ENCODE measurements around the gene CXCR6. TPM values are rescaled to one million over a fixed set of nuclear protein-coding genes. Genes with fewer than 3 reads are reported as not detected.

The CXCR6 gene
- total and polyA plus RNA-seq, 7 donors = 0.36 to 3.3 (median 0.72) TPM; not detected in 3

DNA sequence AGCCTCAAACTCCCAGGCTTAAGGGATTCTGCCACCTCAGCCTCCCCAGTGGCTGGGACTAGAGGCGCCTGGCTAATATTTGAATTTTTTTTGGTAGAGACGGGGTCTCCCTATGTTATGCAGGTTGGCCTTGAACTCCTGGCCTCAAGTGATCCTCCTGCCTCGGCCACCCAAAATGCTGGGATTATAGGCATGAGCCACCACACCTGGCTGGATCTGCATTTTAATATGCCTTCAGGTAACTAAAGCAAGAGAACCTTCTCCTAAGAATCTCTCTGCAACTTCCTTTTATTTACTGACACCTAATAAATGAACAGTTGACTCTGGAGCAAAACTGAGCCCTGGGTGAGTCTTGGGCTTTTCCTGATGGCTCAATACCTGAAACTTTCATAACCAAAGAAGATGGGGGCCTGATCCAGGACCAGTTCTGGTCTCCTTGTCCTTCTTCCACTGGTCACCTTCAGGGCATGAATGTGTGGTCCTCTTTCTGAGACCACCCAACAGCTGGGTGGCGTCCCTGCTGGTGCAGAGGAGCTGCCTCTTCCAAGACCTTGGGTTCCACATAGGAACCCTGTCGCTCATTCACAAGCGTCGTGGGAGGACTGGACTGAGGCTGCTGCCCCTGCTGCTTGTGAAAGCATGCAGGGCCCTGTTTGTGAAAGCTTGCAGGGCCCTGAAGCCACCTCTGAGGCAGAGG, 28.8 kb upstream of the CXCR6 start:
- no peaks in the 10 kb centered on the region for H3K9me3 ChIP-seq
- H3K36me3 ChIP-seq = peaks cover 0 to 21% (median 4%) of the 10 kb centered on the region in 4 donors
- no peak for DNase-seq
- no peak overlapping the region for H3K27ac ChIP-seq
- TF ChIP-seq POLR2AphosphoS5 (IDR thresholded peaks at IDR 0.05) = no peak
- TF ChIP-seq EP300 (IDR thresholded peaks at IDR 0.05) = no peak
- TF ChIP-seq CTCF (IDR thresholded peaks at IDR 0.05) = no peak
- TF ChIP-seq POLR2A (IDR thresholded peaks at IDR 0.05) = no peak
- no peaks in the 10 kb centered on the region for H3K27me3 ChIP-seq
- H3K4me3 ChIP-seq = no peak overlapping the region
- WGBS, 2 donors = 89 to 93% methylated on average over 7 of the region's 7 CpGs
- H3K4me1 ChIP-seq = peaks cover 0 to 8% (median 2%) of the 10 kb centered on the region in 4 donors
- intact Hi-C loops (cut with DNase I) = no loop called here

DNA sequence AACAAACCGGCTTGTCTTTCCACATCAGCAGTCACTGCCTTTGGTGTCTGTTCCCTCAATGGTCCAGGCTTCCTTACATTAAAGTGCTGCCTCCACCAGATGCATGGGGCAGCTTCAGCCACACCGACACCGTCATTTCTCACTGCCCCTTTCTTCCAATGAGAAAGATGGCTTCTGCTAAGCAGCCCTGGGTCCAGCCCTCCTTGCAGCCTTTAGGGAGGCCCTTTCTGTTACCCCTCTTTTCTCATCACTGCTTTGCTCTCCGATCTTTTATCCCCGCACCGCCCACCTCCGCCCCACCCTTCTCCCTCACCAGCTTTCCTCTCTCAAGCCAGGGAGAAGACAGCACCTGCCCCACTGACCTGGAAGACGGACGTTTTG, 28.2 kb upstream of the CXCR6 start:
- no peak for TF ChIP-seq EP300 (IDR thresholded peaks at IDR 0.05)
- TF ChIP-seq CTCF (IDR thresholded peaks at IDR 0.05) = no peak
- TF ChIP-seq POLR2A (IDR thresholded peaks at IDR 0.05) = no peak
- TF ChIP-seq POLR2AphosphoS5 (IDR thresholded peaks at IDR 0.05) = no peak
- H3K27me3 ChIP-seq = no peaks in the 10 kb centered on the region
- no peak for DNase-seq
- H3K4me3 ChIP-seq = no peak overlapping the region
- no peak overlapping the region for H3K27ac ChIP-seq
- 77 to 88% methylated on average over 9 of the region's 9 CpGs for WGBS, 2 donors
- H3K9me3 ChIP-seq = no peaks in the 10 kb centered on the region
- peaks cover 0 to 26% (median 7%) of the 10 kb centered on the region in 4 donors for H3K36me3 ChIP-seq
- H3K4me1 ChIP-seq = peaks cover 0 to 8% (median 2%) of the 10 kb centered on the region in 4 donors
- intact Hi-C loops (cut with DNase I) = no loop called here

DNA sequence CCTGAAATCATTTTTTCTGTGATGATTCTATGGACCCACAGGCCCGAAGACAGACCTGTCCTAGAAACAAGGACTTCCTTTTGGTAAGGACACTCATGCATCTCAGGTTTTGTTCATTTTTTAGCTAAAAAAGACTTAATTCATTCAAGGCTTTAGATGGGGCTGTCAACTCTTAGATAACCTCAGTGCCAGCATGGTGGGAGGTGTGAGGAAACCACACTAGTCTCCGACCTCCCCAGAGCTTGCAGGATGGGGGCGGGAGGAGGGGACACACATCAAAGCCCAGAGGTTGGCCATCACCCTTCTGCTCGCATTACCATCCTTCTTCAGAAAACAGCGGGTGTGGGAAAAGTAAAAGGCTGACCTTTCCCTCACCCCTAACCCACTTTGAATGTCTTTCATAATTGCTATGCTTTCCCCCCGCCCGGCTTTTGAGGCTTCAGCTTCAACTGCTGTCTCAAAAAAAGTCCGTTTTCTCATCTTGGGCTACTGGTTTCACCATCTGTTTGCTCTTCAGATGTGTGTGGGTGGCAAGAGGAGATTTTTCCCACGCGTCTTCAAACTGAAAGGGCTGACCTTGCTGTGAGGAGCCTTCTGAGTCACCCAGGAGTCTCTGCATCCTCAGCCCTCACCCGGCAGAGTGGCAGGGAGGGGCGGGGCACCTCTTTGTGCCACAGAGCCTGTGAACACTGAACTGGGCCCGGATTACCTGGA, 27.6 kb upstream of the CXCR6 start:
- peaks cover 1 to 33% (median 10%) of the 10 kb centered on the region in 4 donors for H3K36me3 ChIP-seq
- H3K4me3 ChIP-seq = no peak overlapping the region
- no peak overlapping the region for H3K27ac ChIP-seq
- H3K27me3 ChIP-seq = no peaks in the 10 kb centered on the region
- no peak for TF ChIP-seq POLR2AphosphoS5 (IDR thresholded peaks at IDR 0.05)
- TF ChIP-seq CTCF (IDR thresholded peaks at IDR 0.05) = no peak
- TF ChIP-seq EP300 (IDR thresholded peaks at IDR 0.05) = no peak
- no peak for TF ChIP-seq POLR2A (IDR thresholded peaks at IDR 0.05)
- DNase-seq = peak; percentile 52
- peaks cover 0 to 8% (median 2%) of the 10 kb centered on the region in 4 donors for H3K4me1 ChIP-seq
- 40 to 62% methylated on average over 13 of the region's 13 CpGs for WGBS, 2 donors
- no peaks in the 10 kb centered on the region for H3K9me3 ChIP-seq
- intact Hi-C loops (cut with DNase I) = no loop called here

DNA sequence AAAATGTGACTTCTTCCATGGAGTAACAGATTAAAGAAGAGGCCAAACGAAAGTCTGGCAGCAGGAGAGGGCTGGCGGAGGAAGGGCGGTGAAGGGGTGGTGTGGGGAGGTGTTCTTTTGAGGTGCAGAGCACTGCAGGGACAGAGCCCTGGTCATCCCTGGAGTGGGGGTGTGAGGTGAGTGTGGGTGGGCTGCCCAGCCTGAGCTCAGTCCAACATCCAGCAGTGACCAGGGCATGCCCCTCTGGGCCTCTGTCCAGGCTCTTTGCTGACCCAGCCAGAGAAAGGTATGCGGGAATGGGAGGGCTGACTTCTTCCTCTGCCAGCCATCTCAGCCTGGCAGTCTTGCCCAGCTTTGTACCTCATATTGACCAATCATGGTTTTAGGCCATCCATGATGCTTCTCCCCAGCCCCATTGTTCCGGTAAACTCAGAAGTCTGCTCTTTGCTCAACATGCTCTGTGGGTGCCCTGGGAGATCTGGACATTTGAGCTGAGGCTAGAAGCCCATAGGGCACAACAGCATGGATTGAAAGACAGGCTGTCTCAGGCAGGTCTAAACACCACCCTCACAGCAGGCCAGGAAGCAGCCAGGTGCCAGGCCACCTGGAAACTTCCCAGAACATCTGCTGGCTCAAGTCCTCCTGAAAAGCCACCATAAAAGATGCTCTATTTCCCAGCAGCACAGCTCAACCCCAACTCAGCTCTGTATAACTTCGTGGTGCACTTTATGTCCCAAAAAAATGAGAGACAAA, 25.9 kb upstream of the CXCR6 start:
- WGBS, 2 donors = 90% methylated on average over 6 of the region's 6 CpGs
- no peak for DNase-seq
- intact Hi-C loops (cut with DNase I) = no loop called here
- peaks cover 0 to 8% (median 2%) of the 10 kb centered on the region in 4 donors for H3K4me1 ChIP-seq
- no peak for TF ChIP-seq CTCF (IDR thresholded peaks at IDR 0.05)
- TF ChIP-seq POLR2A (IDR thresholded peaks at IDR 0.05) = no peak
- no peak for TF ChIP-seq EP300 (IDR thresholded peaks at IDR 0.05)
- no peaks in the 10 kb centered on the region for H3K27me3 ChIP-seq
- H3K27ac ChIP-seq = no peak overlapping the region
- H3K36me3 ChIP-seq = peaks cover 17 to 49% (median 26%) of the 10 kb centered on the region in 4 donors
- no peaks in the 10 kb centered on the region for H3K9me3 ChIP-seq
- H3K4me3 ChIP-seq = no peak overlapping the region
